Mesothelial cell of epicardium (in vitro differentiated cells): ENCODE measurements around the gene WDR13. TPM values are rescaled to one million over a fixed set of nuclear protein-coding genes. Genes with fewer than 3 reads are reported as not detected.

ENCODE experiments used
- DNase-seq, 2 experiments: peaks; one replicate each; pipeline ENCODE4 v3.0.0; 2021; ENCODE audit warnings: low spot score in 2 of 2; ENCODE audit not compliant: unreplicated experiment in 2 of 2
- H3K27ac Mint-ChIP-seq: 2 replicates; pipeline ENCODE4 v1.8.0; 2021; ENCODE audit warnings: mixed read lengths
- H3K27me3 Mint-ChIP-seq: 2 replicates; pipeline ENCODE4 v1.8.0; 2021; ENCODE audit warnings: low read depth, mixed read lengths
- H3K36me3 Mint-ChIP-seq: 2 replicates; pipeline ENCODE4 v1.8.0; 2021; ENCODE audit warnings: mixed read lengths
- H3K4me1 Mint-ChIP-seq: 2 replicates; pipeline ENCODE4 v1.8.0; 2021; ENCODE audit warnings: mixed read lengths
- H3K4me3 Mint-ChIP-seq: 2 replicates; pipeline ENCODE4 v1.8.0; 2021; ENCODE audit warnings: mild to moderate bottlenecking, moderate library complexity, mixed read lengths
- H3K9me3 Mint-ChIP-seq: 2 replicates; pipeline ENCODE4 v1.8.0; 2021; ENCODE audit warnings: mixed read lengths
- CTCF ChIP-seq: fragments of 200-600 bp; sonication (generic); IDR thresholded peaks from one replicate; pipeline ENCODE4 v1.5.0; 2021; ENCODE audit warnings: antibody characterized with exemption; ENCODE audit not compliant: unreplicated experiment
- total RNA-seq: library from RNA; stranded (reverse); gene quantifications from 3 replicates; pipeline ENCODE4 v1.2.1, GENCODE V29; 2021

Gene WDR13
- total RNA-seq, 1 donor from 2014 or later = 88.8 TPM

- Mint-ChIP-seq H3K27me3 (no peaks in the 10 kb centered on the region), H3K9me3 (no peaks in the 10 kb centered on the region), H3K4me1 (peaks cover 2% of the 10 kb centered on the region), H3K27ac (no peak overlapping the region), H3K36me3 (no peaks in the 10 kb centered on the region), H3K4me3 (no peak overlapping the region)
- no peak for DNase-seq
- TF ChIP-seq CTCF = no peak
Measured at GRCh38 chrX:48626401-48627298, 29.4 kb downstream of the WDR13 start.

- TF ChIP-seq CTCF = no peak
- Mint-ChIP-seq H3K27ac (peak overlapping the region; percentile 26), H3K4me1 (peaks cover 2% of the 10 kb centered on the region), H3K36me3 (no peaks in the 10 kb centered on the region), H3K9me3 (peaks cover 7% of the 10 kb centered on the region), H3K4me3 (peak overlapping the region; percentile 33), H3K27me3 (no peaks in the 10 kb centered on the region)
- DNase-seq = peak; percentile 55 to 79
Measured at GRCh38 chrX:48631376-48632090, 34.2 kb downstream of the WDR13 start.

GRCh38 chrX:48632207-48632606 lies 34.9 kb downstream of the WDR13 start:
- no peak overlapping the region for H3K27ac Mint-ChIP-seq

GRCh38 chrX:48636301-48636700 lies 39.0 kb downstream of the WDR13 start:
- H3K27me3 Mint-ChIP-seq = no peaks in the 10 kb centered on the region
- TF ChIP-seq CTCF = no peak
- no peak overlapping the region for H3K27ac Mint-ChIP-seq
- no peaks in the 10 kb centered on the region for H3K36me3 Mint-ChIP-seq
- H3K4me3 Mint-ChIP-seq = no peak overlapping the region
- peaks cover under 1% of the 10 kb centered on the region for H3K4me1 Mint-ChIP-seq
- H3K9me3 Mint-ChIP-seq = peaks cover 11% of the 10 kb centered on the region
- no peak for DNase-seq

More at GRCh38 chrX:48632207-48632606, 34.9 kb downstream of the WDR13 start:
- Mint-ChIP-seq H3K4me1 (peaks cover 2% of the 10 kb centered on the region), H3K27me3 (no peaks in the 10 kb centered on the region), H3K4me3 (no peak overlapping the region), H3K9me3 (peaks cover 7% of the 10 kb centered on the region), H3K36me3 (no peaks in the 10 kb centered on the region)
- no peak for DNase-seq
- no peak for TF ChIP-seq CTCF

- Mint-ChIP-seq H3K27ac (no peak overlapping the region), H3K4me3 (no peak overlapping the region), H3K4me1 (no peaks in the 10 kb centered on the region), H3K27me3 (no peaks in the 10 kb centered on the region), H3K36me3 (no peaks in the 10 kb centered on the region), H3K9me3 (peaks cover 11% of the 10 kb centered on the region)
- DNase-seq = no peak
- no peak for TF ChIP-seq CTCF
Measured at GRCh38 chrX:48636776-48637175, 39.5 kb downstream of the WDR13 start.
